Measurements from ENCODE around the gene DSCAML1. TPM values are rescaled to one million over a fixed set of nuclear protein-coding genes. Genes with fewer than 3 reads are reported as not detected.

DSCAML1 gene
- total RNA-seq, 4 donors from 2014 or later: 2.9 to 5.8 (median 3.3) TPM

GRCh38 chr11:117716521-117717440, 80.2 kb downstream of the DSCAML1 start:
- in situ Hi-C loops (cut with MboI; ENCODE audit: low pct_ligation_motif_present in 1 of 4, low pct_unique_long_range_greater_than_20kb in 1 of 4, low sequenced_read_pairs in 3 of 4): no loop called here
- Histone ChIP-seq H3K4me3 (no peak overlapping the region), H3K9me3 (no peaks in the 10 kb centered on the region), H3K27ac (no peak overlapping the region), H3K36me3 (no peaks in the 10 kb centered on the region), H3K27me3 (no peaks in the 10 kb centered on the region), H3K4me1 (peaks cover 0 to 6% (median 4%) of the 10 kb centered on the region in 4 donors)
- intact Hi-C loops (cut with DNase I; ENCODE audit: low total_unique reads): no loop called here
- TF ChIP-seq POLR2AphosphoS5 (IDR thresholded peaks at IDR 0.05) (no peak), POLR2A (IDR thresholded peaks at IDR 0.05) (no peak), EP300 (IDR thresholded peaks at IDR 0.05; ENCODE audit: low read depth) (no peak)
- TF ChIP-seq, protein P1, sequence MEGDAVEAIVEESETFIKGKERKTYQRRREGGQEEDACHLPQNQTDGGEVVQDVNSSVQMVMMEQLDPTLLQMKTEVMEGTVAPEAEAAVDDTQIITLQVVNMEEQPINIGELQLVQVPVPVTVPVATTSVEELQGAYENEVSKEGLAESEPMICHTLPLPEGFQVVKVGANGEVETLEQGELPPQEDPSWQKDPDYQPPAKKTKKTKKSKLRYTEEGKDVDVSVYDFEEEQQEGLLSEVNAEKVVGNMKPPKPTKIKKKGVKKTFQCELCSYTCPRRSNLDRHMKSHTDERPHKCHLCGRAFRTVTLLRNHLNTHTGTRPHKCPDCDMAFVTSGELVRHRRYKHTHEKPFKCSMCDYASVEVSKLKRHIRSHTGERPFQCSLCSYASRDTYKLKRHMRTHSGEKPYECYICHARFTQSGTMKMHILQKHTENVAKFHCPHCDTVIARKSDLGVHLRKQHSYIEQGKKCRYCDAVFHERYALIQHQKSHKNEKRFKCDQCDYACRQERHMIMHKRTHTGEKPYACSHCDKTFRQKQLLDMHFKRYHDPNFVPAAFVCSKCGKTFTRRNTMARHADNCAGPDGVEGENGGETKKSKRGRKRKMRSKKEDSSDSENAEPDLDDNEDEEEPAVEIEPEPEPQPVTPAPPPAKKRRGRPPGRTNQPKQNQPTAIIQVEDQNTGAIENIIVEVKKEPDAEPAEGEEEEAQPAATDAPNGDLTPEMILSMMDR (IDR thresholded peaks at IDR 0.05): no peak
- 87 to 100% methylated on average over 3 to 20 of the region's 20 CpGs for WGBS, 2 donors (ENCODE audit: low coverage in 1 of 2)
- no peak for DNase-seq

- Histone ChIP-seq H3K27ac (no peak overlapping the region), H3K4me3 (no peak overlapping the region), H3K36me3 (no peaks in the 10 kb centered on the region), H3K27me3 (no peaks in the 10 kb centered on the region), H3K4me1 (peaks cover 0 to 6% (median 4%) of the 10 kb centered on the region in 4 donors), H3K9me3 (no peaks in the 10 kb centered on the region)
- DNase-seq: no peak
- intact Hi-C loops (cut with DNase I; ENCODE audit: low total_unique reads) (no loop called here), in situ Hi-C loops (cut with MboI; ENCODE audit: low pct_ligation_motif_present in 1 of 4, low pct_unique_long_range_greater_than_20kb in 1 of 4, low sequenced_read_pairs in 3 of 4) (no loop called here)
- TF ChIP-seq EP300 (IDR thresholded peaks at IDR 0.05; ENCODE audit: low read depth) (no peak), POLR2A (IDR thresholded peaks at IDR 0.05) (no peak), POLR2AphosphoS5 (IDR thresholded peaks at IDR 0.05) (no peak)
- TF ChIP-seq, protein P1 (IDR thresholded peaks at IDR 0.05): no peak
- WGBS, 2 donors (ENCODE audit: low coverage in 1 of 2): 61 to 75% methylated on average over 4 to 8 of the region's 8 CpGs
Observed at GRCh38 chr11:117715801-117716200, 81.2 kb downstream of the DSCAML1 start.

GRCh38 chr11:117713538-117713991, 83.5 kb downstream of the DSCAML1 start:
- WGBS, 2 donors (ENCODE audit: low coverage in 1 of 2): 82 to 100% methylated on average over 1 to 6 of the region's 6 CpGs
- intact Hi-C loops (cut with DNase I; ENCODE audit: low total_unique reads): no loop called here
- peaks cover 0 to 6% (median 4%) of the 10 kb centered on the region in 4 donors for H3K4me1 ChIP-seq
- H3K27me3 ChIP-seq: no peaks in the 10 kb centered on the region
- H3K36me3 ChIP-seq: no peaks in the 10 kb centered on the region
- in situ Hi-C loops (cut with MboI; ENCODE audit: low pct_ligation_motif_present in 1 of 4, low pct_unique_long_range_greater_than_20kb in 1 of 4, low sequenced_read_pairs in 3 of 4): no loop called here
- DNase-seq: no peak
- no peak overlapping the region for H3K4me3 ChIP-seq
- no peaks in the 10 kb centered on the region for H3K9me3 ChIP-seq
- TF ChIP-seq POLR2A (IDR thresholded peaks at IDR 0.05): no peak
- TF ChIP-seq, protein P1 (IDR thresholded peaks at IDR 0.05): no peak
- no peak for TF ChIP-seq POLR2AphosphoS5 (IDR thresholded peaks at IDR 0.05)
- H3K27ac ChIP-seq: no peak overlapping the region

DNA sequence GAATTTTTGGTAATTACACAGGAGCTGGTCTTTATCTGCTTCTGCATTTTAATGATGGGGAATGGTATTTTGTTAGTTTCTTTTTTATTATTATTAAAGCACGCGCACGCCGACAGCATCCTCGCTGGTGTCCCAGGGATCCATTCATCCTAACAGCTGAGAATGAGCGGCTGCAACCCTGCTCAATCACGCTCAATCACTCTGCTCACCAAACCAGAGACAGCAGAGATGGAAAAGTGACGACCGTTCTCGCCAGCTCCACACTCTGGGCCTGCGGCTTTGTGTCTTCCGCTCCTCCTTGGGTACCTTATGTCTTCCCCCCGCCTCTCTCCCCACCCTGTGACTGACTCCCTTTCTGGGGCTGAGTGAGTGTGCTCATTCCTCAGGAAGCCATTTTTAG, 84.5 kb downstream of the DSCAML1 start:
- Histone ChIP-seq H3K4me1 (no peaks in the 10 kb centered on the region), H3K27ac (no peak overlapping the region), H3K9me3 (no peaks in the 10 kb centered on the region), H3K27me3 (no peaks in the 10 kb centered on the region), H3K4me3 (no peak overlapping the region), H3K36me3 (no peaks in the 10 kb centered on the region)
- no peak for DNase-seq
- no peak for TF ChIP-seq POLR2AphosphoS5 (IDR thresholded peaks at IDR 0.05)
- no peak for TF ChIP-seq EP300 (IDR thresholded peaks at IDR 0.05; ENCODE audit: low read depth)
- TF ChIP-seq, protein P1 (IDR thresholded peaks at IDR 0.05): no peak
- no peak for TF ChIP-seq POLR2A (IDR thresholded peaks at IDR 0.05)
- 86 to 96% methylated on average over 4 to 13 of the region's 13 CpGs for WGBS, 2 donors (ENCODE audit: low coverage in 1 of 2)
- in situ Hi-C loops (cut with MboI; ENCODE audit: low pct_ligation_motif_present in 1 of 4, low pct_unique_long_range_greater_than_20kb in 1 of 4, low sequenced_read_pairs in 3 of 4): no loop called here
- intact Hi-C loops (cut with DNase I; ENCODE audit: low total_unique reads): no loop called here
